Activated T-cell treated with anti-CD3 and anti-CD28 coated beads for 24 hours (primary cell): ENCODE data around the gene PAQR5.
"Not testable (repeated sequence)": the region's sequence is repeated elsewhere in the genome, so short reads cannot be mapped to it uniquely, and the experiment has no call there.

Experiments
- DNase-seq: peaks from one replicate; pipeline ENCODE4 v3.0.0-alpha.2; 2020; ENCODE audit warnings: low read depth

Gene PAQR5, protein sequence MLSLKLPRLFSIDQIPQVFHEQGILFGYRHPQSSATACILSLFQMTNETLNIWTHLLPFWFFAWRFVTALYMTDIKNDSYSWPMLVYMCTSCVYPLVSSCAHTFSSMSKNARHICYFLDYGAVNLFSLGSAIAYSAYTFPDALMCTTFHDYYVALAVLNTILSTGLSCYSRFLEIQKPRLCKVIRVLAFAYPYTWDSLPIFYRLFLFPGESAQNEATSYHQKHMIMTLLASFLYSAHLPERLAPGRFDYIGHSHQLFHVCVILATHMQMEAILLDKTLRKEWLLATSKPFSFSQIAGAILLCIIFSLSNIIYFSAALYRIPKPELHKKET

DNA sequence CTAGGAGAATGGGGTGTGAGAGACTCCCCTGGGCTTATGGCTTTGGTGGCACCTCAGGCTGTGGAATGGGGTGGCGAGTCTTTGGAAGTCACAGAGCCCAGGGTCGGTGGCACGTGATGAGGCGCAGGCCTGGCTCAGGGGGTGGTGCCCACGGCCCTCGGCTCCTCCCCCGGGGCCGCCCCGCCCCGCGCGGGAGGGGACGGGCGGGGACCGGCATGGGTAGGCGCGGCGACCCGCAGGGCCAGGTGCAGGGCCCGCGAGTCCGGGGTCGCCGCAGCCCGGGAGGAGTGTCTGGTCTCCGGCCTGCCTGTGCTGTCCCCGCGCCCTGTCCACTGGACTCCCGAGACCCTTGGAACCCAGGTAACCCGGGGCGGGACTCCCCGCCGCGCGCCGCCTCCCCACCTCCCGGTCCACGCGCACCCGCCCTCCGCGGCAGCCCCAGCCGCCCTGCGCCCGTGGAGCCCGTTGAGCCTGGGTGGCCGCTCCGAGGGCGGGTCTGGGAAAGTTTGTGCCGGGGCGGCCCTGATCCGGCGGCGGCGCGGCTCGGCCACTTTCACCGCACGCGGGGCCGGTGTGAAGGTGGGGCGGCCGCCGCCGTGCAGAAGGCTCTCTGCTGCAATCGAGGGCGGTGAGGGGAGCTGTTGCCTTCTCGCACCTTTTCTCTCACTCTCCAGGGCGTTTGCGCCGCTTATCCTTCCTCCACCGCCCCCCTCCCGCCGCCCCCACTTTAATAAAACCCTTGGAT is at the start of gene PAQR5:
Gene PAQR5, plus strand, starts transcription at position 216 of the 745 bp plus-strand sequence. CDS start 61,169 bp downstream, outside the sequence.
- peak; percentile 9 for DNase-seq

DNA sequence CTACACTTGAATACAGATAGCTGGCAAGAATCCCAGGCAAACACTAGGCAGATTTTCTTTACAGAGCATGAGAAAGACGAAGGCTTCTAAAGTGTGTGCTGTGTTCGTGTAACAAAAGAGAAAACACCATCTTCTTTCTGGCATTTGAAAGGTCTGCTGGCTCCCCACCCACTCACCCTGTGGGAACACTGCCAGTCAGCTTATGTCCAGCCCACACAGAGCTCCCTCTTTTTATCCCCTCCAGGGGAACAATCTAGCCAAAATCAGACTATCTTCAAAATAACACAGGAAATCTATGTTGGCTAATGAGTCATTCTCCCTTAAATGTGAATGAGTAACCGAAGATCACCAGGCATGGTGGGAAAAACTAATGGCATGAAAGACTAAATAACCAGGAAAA is 45.6 kb upstream of the PAQR5 start:
- DNase-seq = no peak

GRCh38 chr15:69265347-69265955 is 33.3 kb upstream of the PAQR5 start:
- no peak for DNase-seq

- no peak for DNase-seq
Measured at GRCh38 chr15:69271217-69271616, 27.5 kb upstream of the PAQR5 start.

DNA sequence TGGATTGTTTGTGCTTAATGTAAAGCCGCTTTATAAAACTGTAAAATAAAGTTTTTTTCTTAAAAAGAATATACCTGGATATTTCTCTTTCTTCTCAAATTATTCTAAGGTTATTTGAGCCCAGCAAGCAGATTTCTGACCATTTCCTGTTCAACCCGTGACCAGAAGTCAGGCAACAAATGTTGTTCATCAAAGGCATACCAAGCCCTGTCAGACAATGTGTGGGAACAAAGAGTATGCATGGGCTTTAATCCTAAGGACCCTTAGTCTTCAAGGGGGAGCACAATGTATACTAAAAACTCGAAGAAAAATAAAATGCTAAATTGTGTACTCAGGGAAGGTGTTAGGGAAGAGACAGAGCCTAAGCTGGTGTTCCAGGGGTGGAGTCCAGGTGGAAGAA is 26.6 kb upstream of the PAQR5 start:
- DNase-seq = no peak

GRCh38 chr15:69272891-69273290 is 25.8 kb upstream of the PAQR5 start:
- no peak for DNase-seq

- no peak for DNase-seq
Measured at GRCh38 chr15:69275074-69275670, 23.5 kb upstream of the PAQR5 start.

DNA sequence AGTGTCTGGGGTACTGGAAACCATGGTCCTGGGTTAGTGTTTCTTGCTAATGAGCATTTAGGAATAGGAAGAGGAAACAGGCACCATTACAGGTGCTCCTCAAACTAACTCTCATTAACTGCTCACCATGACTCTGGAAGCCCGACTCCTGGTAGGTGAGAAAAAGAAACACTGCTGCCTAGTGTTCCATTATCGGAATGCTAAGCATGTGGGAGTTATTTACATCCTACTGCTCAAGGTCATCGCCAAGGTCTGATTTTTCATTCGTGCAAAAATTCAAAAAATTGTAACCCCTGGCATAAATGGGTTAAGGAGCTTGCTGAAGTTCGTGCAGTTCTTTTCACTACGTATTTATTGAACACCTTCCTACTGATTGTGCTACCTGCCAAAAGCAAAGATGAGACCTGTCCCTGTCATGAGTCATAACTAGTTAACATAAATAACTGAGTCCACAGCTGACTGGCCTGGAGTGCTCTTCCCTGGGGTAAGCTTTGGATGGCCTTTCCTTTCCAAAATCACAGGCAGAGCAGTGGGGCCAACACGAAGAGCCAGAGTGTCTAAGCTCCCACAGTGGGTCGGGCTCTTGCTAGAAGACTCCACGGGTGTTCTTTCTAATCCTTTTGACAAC is 22.7 kb upstream of the PAQR5 start:
- no peak for DNase-seq

DNA sequence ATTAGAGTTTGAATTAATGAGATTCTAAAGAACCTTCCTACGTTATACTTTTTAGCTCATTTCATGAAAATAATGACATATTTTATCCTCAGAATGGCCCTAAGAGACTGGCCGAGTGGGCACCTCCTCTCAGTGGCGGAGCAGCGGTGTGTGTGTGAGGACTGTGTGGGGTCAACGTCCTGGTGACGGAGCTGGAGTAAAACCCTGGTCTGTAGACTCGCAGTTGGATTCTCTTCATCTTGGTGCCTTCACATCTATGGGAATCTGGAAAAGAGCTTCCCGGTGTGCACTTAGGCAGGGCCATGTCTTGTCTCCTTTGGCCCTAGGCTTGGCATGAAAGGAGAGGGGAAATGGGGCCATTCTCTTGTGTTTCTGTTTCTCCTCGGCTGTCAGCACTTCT is 21.4 kb upstream of the PAQR5 start:
- no peak for DNase-seq

GRCh38 chr15:69279636-69280035 is 19.1 kb upstream of the PAQR5 start:
- DNase-seq = no peak

DNA sequence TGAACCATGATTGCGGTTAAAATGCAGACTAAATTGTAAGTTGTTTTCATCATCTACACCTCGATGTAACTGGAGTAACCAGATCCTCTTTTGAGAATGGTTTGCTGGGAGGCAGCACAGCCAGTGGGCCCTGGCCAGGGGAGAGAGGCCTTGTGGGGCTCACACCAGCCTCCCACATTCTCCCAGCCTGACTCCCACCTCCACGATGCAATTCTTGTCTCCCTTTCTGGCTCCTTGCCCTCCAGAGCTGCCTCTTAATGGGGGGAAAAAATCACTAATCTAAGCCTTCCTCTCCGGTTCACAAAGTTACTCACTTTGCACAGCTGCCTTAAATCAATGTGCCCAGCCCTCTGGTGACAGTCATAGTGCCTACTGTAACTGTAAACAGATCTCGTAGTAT is 17.9 kb upstream of the PAQR5 start:
- no peak for DNase-seq

GRCh38 chr15:69282104-69282743 is 16.5 kb upstream of the PAQR5 start:
- no peak for DNase-seq

GRCh38 chr15:69285834-69286233 is 12.9 kb upstream of the PAQR5 start:
- no peak for DNase-seq

GRCh38 chr15:69288011-69288410 is 10.7 kb upstream of the PAQR5 start:
- DNase-seq = no peak

DNA sequence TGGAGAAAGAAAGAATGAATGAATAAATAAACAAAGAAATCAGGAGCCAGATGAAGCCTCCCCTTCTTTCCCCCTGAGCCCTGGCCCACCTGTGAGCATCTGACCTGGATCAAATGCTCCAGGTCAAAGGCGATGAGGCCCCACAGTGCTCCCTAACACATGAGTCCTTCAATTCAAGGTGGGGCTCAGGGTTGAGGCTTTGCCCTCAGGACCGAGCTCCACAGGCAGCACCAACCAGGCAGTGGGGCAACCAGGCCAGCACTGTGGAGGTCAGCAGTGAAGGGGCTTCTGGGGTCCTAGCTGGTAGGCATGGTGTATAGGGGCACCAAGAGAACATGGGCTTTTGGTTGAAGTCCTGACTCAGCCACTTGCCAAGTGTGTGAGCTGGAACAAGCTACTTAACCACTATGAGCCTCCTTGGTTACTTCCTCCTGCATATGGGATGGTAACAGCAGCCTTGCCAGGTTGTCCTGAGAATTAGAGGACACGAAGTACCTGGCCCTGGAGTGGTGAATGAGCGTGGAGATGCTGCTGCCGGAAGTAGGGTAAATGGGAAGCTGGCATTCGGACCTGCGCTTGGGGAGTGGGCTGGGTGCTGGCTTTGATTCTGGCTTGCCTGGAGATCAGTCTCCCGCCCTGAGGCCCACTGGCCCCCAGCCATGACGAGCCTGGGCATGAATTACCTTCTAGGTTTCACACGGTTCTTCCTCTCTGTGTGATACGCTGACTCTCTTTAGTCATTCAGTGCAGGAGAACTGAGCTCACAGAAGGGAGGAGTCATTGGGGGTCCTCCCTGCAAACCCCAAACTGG is 10.0 kb upstream of the PAQR5 start:
- no peak for DNase-seq

DNA sequence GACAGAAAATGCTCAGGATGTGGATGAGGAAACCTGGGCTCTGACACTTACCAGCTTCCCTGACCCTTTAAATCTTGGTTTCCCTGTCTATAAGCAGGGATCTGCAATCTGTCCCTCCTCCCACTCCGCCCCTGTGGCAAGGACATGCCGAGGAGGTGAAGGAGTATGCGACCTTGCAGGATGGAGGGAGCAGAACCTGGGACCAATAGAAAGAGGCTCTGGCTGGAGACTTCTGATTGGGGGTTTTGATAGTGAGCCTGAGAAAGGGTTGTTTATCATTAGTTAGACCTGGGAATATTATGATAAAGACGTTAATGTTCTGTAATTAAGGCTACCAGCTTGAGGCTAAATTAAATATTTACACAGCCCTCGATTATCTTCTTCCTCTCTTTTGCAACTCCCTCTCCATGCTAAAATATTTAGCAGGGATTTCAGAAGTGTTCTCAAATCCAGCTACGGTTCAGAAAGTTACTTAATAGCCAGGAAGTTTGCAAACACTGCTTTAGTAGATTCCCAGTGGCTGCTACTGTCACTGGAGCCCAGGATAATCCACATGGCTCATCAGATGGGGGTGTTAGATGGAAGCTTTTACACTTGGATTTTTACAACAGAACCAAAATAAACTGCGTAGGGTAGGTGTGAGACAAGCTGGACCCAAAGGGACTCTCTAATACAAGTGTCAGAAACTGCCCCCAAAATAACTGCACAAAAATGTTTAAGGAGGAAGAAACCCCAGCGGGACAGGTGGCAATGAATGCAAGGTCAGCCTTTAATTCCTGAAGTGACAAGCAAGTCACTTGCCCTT is 9.2 kb upstream of the PAQR5 start:
- DNase-seq = no peak

GRCh38 chr15:69290346-69291164 is 8.2 kb upstream of the PAQR5 start:
- DNase-seq = no peak

- DNase-seq = not testable (repeated sequence)
Measured at GRCh38 chr15:69291651-69292050, 7.1 kb upstream of the PAQR5 start.

DNA sequence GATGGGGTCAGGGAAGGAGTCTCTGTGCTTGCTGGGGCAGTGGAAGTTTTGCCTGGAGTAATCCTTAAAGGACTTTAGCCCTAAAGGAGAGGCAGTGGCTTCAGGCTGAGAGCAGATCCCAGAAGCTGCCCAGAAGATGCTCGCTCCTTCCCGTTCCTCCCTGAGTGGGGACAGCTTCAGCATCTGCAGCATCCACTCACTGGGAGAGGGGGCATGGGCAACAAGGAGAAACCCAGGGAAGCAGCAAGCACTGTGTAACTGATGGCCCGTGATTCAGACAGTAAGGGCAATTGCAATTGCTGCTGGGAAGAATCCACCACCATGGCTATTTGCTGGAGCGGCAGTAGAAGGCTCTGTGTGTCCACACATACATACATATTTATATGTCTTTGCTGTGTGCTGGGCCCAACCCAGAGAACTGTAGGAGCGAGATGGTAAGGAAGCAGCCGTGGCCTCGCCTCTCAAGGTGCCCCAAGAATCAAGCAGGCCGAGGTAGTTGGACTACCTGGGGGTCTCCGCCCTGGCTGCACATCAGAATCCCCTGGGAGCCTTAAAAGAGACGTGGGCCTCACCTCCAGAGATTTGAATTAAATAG is 5.8 kb upstream of the PAQR5 start:
- DNase-seq = no peak
